Upper lobe of right lung (tissue), 1 donor: ENCODE data around the gene SLC1A4. TPM values are rescaled to one million over a fixed set of nuclear protein-coding genes. Genes with fewer than 3 reads are reported as not detected.

Experiments
- ATAC-seq: fragments of 200-7000 bp; cut with Tn5 transposase; one replicate; pipeline ENCODE4 v1.9.1; 2020; ENCODE audit warnings: mild to moderate bottlenecking, moderate library complexity
- DNase-seq: peaks from one replicate; pipeline ENCODE4 v3.0.0-alpha.2; 2020
- H3K27ac ChIP-seq: fragments of 200-600 bp; one replicate; pipeline ENCODE4 v1.8.0; 2022
- H3K27me3 ChIP-seq: fragments of 200-600 bp; one replicate; pipeline ENCODE4 v1.8.0; 2022; ENCODE audit warnings: mild to moderate bottlenecking
- H3K36me3 ChIP-seq: fragments of 200-600 bp; one replicate; pipeline ENCODE4 v1.8.0; 2022
- H3K4me1 ChIP-seq: fragments of 200-600 bp; one replicate; pipeline ENCODE4 v1.8.0; 2022
- H3K4me3 ChIP-seq: fragments of 200-600 bp; one replicate; pipeline ENCODE4 v1.8.0; 2022; ENCODE audit warnings: mild to moderate bottlenecking
- H3K9me3 ChIP-seq: fragments of 200-600 bp; one replicate; pipeline ENCODE4 v1.8.0; 2022
- intact Hi-C: fragments of 100-400 bp; cut with DNase I; formaldehyde crosslinking; loops from one replicate; pipeline ENCODE4 v1.11.0; 2022
- total RNA-seq: library from RNA; stranded (reverse); fragmentation: NEBNext Ultra II Directional; extraction: Animal tissue kit (Norgen Biotek cat#: 25700); gene quantifications from one replicate; pipeline ENCODE4 v1.2.1, GENCODE V29; 2021
- TF ChIP-seq, protein P1 (sequence below): fragments of 200-600 bp; IDR thresholded peaks from one replicate; pipeline ENCODE4 v1.8.0; 2022; ENCODE audit warnings: antibody characterized with exemption
- donor health status: DM: no; HTN: yes; CAD: no; lungs with severe emphysema.

The SLC1A4 gene
- total RNA-seq, 1 donor from 2014 or later: 12.2 TPM

DNA sequence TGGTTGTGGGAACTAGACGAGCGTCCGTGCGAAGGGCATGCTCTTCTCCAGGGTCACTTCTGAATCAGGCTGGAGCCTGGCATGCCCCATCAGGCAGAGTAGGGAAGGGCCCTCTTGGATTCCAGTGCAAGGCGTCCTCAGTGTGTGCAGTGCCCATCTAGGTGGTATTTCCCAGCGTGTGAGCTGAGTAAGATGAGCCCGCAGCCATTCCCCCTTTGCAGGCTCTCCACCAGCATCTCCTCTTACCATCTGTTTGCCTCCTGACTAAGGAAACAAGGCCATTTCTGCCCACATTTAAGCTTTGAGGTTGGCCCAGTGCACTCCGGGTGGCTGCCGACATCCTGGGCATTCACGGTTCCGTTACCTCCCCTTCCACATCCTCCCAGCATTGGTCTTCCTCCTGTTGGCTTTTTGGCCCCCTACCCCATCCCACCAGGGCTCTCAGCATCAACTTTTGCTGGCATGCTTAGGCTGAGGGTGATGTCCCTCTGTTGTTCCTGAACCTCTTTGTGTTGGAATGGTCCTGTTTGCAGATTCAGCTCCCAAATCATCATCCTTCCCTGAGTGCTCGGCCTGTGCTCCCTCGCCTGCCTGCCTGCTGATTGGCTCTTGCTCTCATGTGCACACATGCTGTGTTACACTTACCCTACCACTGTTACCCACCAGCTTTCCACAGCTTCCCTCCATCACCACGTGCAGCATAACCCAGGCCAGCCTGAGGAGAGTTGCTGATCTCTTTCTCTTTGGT is 78.8 kb downstream of the SLC1A4 start:
- Histone ChIP-seq H3K4me1 (peaks cover 55% of the 10 kb centered on the region), H3K9me3 (no peaks in the 10 kb centered on the region), H3K27ac (no peak overlapping the region), H3K27me3 (no peaks in the 10 kb centered on the region), H3K36me3 (peaks cover 17% of the 10 kb centered on the region), H3K4me3 (no peak overlapping the region)
- TF ChIP-seq, protein P1, sequence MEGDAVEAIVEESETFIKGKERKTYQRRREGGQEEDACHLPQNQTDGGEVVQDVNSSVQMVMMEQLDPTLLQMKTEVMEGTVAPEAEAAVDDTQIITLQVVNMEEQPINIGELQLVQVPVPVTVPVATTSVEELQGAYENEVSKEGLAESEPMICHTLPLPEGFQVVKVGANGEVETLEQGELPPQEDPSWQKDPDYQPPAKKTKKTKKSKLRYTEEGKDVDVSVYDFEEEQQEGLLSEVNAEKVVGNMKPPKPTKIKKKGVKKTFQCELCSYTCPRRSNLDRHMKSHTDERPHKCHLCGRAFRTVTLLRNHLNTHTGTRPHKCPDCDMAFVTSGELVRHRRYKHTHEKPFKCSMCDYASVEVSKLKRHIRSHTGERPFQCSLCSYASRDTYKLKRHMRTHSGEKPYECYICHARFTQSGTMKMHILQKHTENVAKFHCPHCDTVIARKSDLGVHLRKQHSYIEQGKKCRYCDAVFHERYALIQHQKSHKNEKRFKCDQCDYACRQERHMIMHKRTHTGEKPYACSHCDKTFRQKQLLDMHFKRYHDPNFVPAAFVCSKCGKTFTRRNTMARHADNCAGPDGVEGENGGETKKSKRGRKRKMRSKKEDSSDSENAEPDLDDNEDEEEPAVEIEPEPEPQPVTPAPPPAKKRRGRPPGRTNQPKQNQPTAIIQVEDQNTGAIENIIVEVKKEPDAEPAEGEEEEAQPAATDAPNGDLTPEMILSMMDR: no peak
- no peak for ATAC-seq
- intact Hi-C loops: no loop called here
- DNase-seq: no peak

DNA sequence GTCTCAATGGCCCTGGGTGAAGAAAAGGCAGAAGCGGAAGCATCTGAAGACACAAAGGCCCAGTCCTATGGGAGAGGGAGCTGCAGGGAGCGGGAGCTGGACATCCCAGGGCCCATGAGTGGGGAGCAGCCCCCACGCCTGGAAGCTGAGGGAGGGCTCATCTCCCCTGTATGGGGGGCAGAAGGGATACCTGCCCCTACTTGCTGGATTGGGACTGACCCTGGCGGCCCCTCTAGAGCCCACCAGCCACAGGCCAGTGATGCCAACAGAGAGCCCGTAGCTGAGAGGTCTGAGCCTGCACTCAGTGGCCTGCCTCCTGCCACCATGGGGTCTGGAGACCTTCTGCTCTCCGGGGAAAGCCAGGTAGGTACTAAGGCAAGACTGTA is 80.2 kb downstream of the SLC1A4 start:
- H3K36me3 ChIP-seq: peaks cover 30% of the 10 kb centered on the region
- no peaks in the 10 kb centered on the region for H3K9me3 ChIP-seq
- TF ChIP-seq, protein P1: no peak
- no peaks in the 10 kb centered on the region for H3K27me3 ChIP-seq
- peaks cover 47% of the 10 kb centered on the region for H3K4me1 ChIP-seq
- ATAC-seq: no peak
- intact Hi-C loops: no loop called here
- DNase-seq: no peak
- no peak overlapping the region for H3K4me3 ChIP-seq
- peak overlapping the region; percentile 61 for H3K27ac ChIP-seq

DNA sequence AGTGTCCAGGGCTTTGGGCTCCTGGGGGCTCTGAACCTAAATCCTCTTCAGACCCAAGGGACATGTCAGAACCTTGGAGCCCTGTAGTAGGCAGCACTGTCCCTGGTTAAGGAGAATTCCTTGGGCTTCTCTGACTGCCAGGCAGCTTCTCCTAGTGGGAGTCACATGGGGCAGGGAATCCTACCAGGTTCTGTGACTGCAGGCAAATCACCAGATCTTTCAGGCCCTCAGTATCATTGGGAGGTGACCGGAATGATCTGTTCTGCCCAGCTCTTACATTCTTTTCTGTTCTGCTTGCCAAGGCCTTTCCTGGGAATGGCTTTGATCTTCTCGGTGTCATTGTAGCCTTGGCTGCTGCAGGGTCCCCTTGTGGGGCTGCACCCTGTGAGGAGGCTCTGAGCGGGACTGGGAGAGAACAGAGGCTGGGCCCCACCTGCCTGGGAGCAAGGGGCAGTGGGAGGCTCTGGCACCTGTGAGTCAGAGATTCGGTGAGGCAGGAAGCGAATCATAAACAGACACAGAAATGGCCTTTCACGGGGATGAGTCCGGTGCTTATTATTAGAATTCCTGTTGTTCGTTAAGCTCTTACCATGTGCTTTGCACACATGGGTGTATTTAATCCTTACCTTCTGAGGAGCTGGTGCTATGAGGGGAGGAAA is 81.1 kb downstream of the SLC1A4 start:
- Histone ChIP-seq H3K27me3 (no peaks in the 10 kb centered on the region), H3K4me3 (no peak overlapping the region), H3K27ac (peak overlapping the region; percentile 61), H3K9me3 (no peaks in the 10 kb centered on the region), H3K36me3 (peaks cover 35% of the 10 kb centered on the region), H3K4me1 (peaks cover 39% of the 10 kb centered on the region)
- TF ChIP-seq, protein P1: peak; percentile 18
- DNase-seq (no peak), ATAC-seq (peak; percentile 7)
- intact Hi-C loops: no loop called here

DNA sequence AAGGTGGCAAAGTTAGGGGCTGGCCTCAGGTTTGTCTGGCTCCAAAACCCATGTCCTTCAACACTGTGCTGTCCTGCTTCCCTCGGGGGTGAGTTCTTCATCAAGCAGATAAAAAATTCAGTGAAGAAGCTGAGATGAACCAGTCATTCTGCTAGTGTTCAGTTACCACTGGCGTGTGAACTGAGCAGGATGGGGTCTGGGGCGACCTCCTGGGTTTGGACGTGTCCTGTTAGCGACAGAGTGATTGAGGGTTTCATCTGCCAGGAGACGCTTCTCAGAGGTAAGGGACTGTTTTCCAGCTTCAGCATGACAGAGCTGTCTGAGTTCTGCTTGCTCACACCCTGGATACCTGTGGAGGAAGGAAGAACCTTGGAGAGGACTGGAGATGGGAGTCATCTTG is 81.7 kb downstream of the SLC1A4 start:
- Histone ChIP-seq H3K27ac (no peak overlapping the region), H3K9me3 (no peaks in the 10 kb centered on the region), H3K27me3 (no peaks in the 10 kb centered on the region), H3K4me1 (peaks cover 39% of the 10 kb centered on the region), H3K4me3 (no peak overlapping the region), H3K36me3 (peaks cover 35% of the 10 kb centered on the region)
- no peak for ATAC-seq
- TF ChIP-seq, protein P1: no peak
- no peak for DNase-seq
- intact Hi-C loops: no loop called here

DNA sequence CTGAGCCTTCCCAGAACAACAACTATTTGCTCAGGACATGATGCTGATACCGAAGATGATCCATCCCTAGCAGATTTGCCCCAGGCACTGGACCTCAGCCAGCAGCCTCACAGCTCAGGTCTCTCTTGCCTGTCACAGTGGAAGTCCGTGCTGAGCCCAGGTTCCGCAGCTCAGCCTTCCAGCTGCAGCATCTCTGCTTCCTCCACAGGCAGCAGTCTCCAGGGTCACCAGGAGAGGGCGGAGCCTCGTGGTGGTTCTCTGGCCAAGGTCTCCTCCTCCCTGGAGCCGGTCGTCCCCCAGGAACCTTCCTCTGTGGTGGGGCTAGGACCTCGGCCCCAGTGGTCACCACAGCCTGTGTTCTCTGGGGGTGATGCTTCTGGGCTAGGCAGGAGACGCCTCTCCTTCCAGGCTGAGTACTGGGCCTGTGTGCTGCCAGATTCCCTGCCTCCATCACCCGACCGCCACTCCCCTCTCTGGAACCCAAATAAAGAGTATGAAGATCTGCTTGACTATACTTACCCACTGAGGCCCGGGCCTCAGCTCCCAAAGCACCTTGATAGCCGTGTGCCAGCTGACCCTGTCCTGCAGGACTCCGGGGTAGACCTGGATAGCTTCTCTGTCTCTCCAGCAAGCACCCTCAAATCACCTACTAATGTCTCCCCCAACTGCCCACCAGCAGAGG is 82.4 kb downstream of the SLC1A4 start:
- Histone ChIP-seq H3K36me3 (peaks cover 35% of the 10 kb centered on the region), H3K27me3 (no peaks in the 10 kb centered on the region), H3K4me3 (no peak overlapping the region), H3K4me1 (peaks cover 43% of the 10 kb centered on the region), H3K27ac (no peak overlapping the region), H3K9me3 (no peaks in the 10 kb centered on the region)
- TF ChIP-seq, protein P1: no peak
- peak; percentile 2 for ATAC-seq
- intact Hi-C loops: no loop called here
- DNase-seq: no peak
